Activated T-helper 1 cell treated with anti-CD3 and anti-CD28 coated beads, Interleukin-12 subunit alpha, Interleukin-12 subunit beta, Interleukin-2, Interleukin-4 antibody, amounts not matched to agents 30 ng/mL and 10 ng/mL and 1 ng/mL, durations not matched to agents 14 hours and 24 hours and 36 hours (primary cell): ENCODE results near the gene MIB1. TPM values are rescaled to one million over a fixed set of nuclear protein-coding genes. Genes with fewer than 3 reads are reported as not detected.
"Not testable (repeated sequence)": the region's sequence is repeated elsewhere in the genome, so short reads cannot be mapped to it uniquely, and the experiment has no call there.

Source experiments
- DNase-seq: peaks from one replicate; pipeline ENCODE4 v3.0.0; 2021; ENCODE audit warnings: low spot score
- H3K27ac Mint-ChIP-seq: one replicate; pipeline ENCODE4 v1.8.0; 2021; ENCODE audit warnings: mild to moderate bottlenecking, mixed read lengths
- H3K27me3 Mint-ChIP-seq: one replicate; pipeline ENCODE4 v1.8.0; 2022; ENCODE audit warnings: mild to moderate bottlenecking, moderate library complexity, mixed read lengths; ENCODE audit not compliant: insufficient read depth
- H3K36me3 Mint-ChIP-seq: one replicate; pipeline ENCODE4 v1.8.0; 2021; ENCODE audit warnings: low read depth, mixed read lengths
- H3K4me1 Mint-ChIP-seq: one replicate; pipeline ENCODE4 v1.8.0; 2021; ENCODE audit warnings: low read depth, mixed read lengths
- H3K4me3 Mint-ChIP-seq: one replicate; pipeline ENCODE4 v1.8.0; 2021; ENCODE audit warnings: mild to moderate bottlenecking, moderate library complexity, mixed read lengths
- H3K9me3 Mint-ChIP-seq: one replicate; pipeline ENCODE4 v1.8.0; 2021; ENCODE audit warnings: mixed read lengths
- intact Hi-C: fragments of 100-400 bp; cut with micrococcal nuclease; formaldehyde crosslinking; loops from one replicate; pipeline ENCODE4 v1.15.1; 2024
- total RNA-seq: library from RNA; stranded (reverse); gene quantifications from 2 replicates; pipeline ENCODE4 v1.2.3, GENCODE V29; 2022

Gene MIB1
- total RNA-seq, 1 donor from 2014 or later, result 29.8 TPM

DNA sequence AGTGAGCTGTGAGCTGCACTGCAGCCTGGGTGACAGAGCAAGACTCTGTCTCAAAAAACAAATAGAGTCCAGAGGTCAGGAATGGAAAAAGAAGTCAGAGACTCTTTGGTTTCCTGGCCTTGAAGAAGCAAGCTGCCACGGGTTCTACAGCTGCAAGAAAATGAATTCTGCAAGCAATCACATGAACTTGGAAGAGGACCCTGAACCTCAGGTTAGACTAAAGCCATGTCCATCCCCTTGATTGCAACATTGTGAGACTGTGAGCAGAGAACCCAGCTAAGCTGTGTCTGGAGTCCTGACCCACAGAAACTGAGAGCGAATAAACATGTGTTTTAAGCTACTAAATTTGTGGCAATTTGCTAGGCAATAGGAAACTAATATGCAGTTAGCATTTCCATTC, 12.9 kb upstream of the MIB1 start:
- intact Hi-C loops, result no loop called here
- Mint-ChIP-seq H3K9me3 (no peaks in the 10 kb centered on the region), H3K4me3 (no peak overlapping the region), H3K27me3 (no peaks in the 10 kb centered on the region), H3K4me1 (no peaks in the 10 kb centered on the region), H3K27ac (no peak overlapping the region), H3K36me3 (no peaks in the 10 kb centered on the region)
- DNase-seq, result no peak

DNA sequence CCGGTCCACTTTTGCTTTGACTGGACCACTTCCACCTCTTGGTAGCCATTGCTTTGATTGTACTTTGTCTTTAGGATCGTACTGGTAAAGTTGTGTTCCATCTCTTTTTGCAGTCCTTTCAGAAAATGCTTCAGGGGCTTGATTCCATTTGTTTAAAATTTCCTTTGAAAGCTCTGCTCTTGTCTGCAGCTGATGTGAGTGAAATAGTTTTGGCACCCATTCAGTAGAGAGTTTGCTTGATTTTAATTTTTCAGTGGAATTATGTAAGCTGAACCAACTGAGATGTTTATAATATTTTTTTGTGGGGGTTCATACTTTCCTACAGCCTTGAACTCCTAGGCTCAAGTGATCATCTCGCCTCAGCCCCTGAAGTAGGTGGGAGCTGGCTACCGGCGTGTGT, 7.6 kb upstream of the MIB1 start:
- DNase-seq, result no peak
- peaks cover 2% of the 10 kb centered on the region for H3K4me1 Mint-ChIP-seq
- peaks cover 4% of the 10 kb centered on the region for H3K36me3 Mint-ChIP-seq
- intact Hi-C loops, result no loop called here
- peaks cover 8% of the 10 kb centered on the region for H3K27me3 Mint-ChIP-seq
- H3K27ac Mint-ChIP-seq, result no peak overlapping the region
- H3K9me3 Mint-ChIP-seq, result peaks cover 14% of the 10 kb centered on the region
- no peak overlapping the region for H3K4me3 Mint-ChIP-seq

DNA sequence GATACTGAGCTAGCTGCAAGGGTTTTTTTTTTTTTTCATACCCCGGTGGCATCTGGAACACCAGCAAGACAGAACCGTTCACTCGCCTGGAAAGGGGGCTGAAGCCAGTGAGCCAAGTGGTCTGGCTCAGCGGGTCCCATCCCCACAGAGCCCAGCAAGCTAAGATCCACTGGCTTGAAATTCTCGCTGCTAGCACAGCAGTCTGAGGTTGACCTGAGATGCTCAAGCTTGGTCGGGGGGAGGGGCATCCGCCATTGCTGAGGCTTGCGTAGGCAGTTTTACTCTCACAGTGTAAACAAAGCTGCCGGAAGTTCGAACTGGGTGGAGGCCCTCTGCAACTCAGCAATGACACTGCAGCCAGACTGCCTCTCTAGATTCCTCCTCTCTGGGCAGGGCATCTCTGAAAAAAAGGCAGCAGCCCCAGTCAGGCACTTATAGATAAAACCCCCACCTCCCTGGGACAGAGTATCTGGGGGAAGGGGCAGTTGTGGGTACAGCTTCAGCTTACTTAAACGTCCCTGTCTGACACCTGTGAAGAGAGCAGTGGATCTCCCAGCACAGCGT, 5.1 kb upstream of the MIB1 start:
- Mint-ChIP-seq H3K36me3 (peaks cover 4% of the 10 kb centered on the region), H3K4me1 (peaks cover 14% of the 10 kb centered on the region), H3K27me3 (peaks cover 16% of the 10 kb centered on the region), H3K9me3 (peaks cover 14% of the 10 kb centered on the region), H3K4me3 (no peak overlapping the region), H3K27ac (no peak overlapping the region)
- DNase-seq, result no peak
- intact Hi-C loops, result no loop called here

DNA sequence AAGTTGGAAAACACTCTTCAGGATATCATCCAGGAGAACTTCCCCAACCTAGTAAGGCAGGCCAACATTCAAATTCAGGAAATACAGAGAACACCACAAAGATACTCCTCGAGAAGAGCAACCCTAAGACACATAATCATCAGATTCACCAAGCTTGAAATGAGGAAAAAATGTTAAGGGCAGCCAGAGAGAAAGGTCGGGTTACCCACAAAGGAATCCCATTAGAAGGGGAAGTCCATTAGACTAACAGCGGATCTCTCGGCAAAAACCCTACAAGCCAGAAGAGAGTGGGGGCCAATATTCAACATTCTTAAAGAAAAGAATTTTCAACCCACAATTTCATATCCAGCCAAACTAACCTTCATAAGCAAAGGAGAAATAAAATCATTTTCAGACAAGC, 3.7 kb upstream of the MIB1 start:
- H3K4me3 Mint-ChIP-seq, intact Hi-C loops, H3K36me3 Mint-ChIP-seq, H3K27ac Mint-ChIP-seq, DNase-seq: not testable (repeated sequence)
- Mint-ChIP-seq H3K9me3 (peaks cover 14% of the 10 kb centered on the region), H3K27me3 (peaks cover 16% of the 10 kb centered on the region), H3K4me1 (peaks cover 15% of the 10 kb centered on the region)

DNA sequence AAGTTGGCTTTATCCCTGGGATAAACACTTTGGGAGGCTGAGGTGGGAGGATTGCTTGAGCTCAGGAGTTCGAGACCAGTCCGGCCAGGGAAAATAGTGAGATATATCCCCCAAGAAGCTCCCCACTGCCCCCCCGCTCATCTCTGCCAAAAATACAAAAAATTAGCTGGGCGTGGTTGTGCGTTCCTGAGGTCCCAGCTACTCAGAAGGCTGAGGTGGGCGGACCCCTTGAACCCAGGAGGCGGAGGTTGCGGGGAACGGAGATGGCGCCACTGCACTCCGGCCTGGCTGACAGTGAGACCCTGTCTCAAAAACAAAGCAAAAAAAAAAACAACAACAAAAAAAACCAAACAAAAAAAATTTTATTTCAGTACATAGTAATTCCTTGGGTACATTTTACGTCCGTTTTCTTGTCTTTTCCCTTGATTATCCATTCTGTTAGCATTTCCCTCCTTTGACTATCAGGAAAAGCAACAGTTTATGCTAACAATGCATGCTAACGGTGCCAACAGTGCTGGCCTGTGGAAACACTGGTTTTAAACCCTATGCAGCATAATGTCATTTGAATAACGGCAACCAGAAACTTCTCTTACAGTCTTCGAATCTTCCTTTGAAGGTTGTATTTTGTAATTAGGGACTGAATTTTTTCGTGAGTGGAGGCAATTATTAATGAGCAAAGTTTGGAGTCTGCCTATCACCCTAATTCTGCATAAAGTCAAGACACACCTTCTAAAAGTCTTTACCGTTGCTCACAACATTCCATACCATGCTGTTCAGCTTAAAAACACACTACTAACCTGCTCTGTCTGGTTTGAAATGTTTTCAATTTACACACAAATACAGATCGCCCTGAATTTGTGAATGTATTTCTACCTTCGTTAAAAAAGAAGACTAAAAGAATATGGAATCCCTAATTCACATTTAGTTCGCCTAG, 721 bp upstream of the MIB1 start:
- peak overlapping the region; percentile 93 for H3K4me3 Mint-ChIP-seq
- no peak for DNase-seq
- peaks cover 18% of the 10 kb centered on the region for H3K27me3 Mint-ChIP-seq
- peaks cover 14% of the 10 kb centered on the region for H3K9me3 Mint-ChIP-seq
- peak overlapping the region; percentile 50 for H3K27ac Mint-ChIP-seq
- H3K4me1 Mint-ChIP-seq, result peaks cover 41% of the 10 kb centered on the region
- peaks cover 11% of the 10 kb centered on the region for H3K36me3 Mint-ChIP-seq
- intact Hi-C loops, result loop anchor here (1.0 to 5.0 kb wide), 6 partner anchors 36 to 1192 kb away; partner anchors contain the start of genes ABHD3, ESCO1, RBBP8 and ROCK1

DNA sequence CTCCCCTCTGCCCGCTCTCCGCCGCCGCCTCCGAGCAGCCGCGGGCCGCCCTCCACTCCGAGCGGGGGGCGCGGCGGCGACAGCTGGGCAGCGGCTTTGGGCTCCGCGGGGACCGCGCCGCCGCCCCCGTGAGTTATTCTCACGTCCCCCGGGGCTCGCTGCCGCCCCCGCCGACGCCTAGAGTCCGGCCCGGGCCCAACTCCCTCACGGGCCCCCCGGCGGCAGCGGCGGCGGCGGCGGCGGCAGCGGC, 645 bp downstream of the MIB1 start:
- peaks cover 48% of the 10 kb centered on the region for H3K4me1 Mint-ChIP-seq
- H3K27ac Mint-ChIP-seq, result no peak overlapping the region
- no peak for DNase-seq
- H3K27me3 Mint-ChIP-seq, result peaks cover 18% of the 10 kb centered on the region
- intact Hi-C loops, result loop anchor here (5.0 kb wide), 1 partner anchor 1191 kb away; the partner anchor contains the start of gene RBBP8
- H3K9me3 Mint-ChIP-seq, result peaks cover 11% of the 10 kb centered on the region
- no peak overlapping the region for H3K4me3 Mint-ChIP-seq
- peaks cover 8% of the 10 kb centered on the region for H3K36me3 Mint-ChIP-seq

DNA sequence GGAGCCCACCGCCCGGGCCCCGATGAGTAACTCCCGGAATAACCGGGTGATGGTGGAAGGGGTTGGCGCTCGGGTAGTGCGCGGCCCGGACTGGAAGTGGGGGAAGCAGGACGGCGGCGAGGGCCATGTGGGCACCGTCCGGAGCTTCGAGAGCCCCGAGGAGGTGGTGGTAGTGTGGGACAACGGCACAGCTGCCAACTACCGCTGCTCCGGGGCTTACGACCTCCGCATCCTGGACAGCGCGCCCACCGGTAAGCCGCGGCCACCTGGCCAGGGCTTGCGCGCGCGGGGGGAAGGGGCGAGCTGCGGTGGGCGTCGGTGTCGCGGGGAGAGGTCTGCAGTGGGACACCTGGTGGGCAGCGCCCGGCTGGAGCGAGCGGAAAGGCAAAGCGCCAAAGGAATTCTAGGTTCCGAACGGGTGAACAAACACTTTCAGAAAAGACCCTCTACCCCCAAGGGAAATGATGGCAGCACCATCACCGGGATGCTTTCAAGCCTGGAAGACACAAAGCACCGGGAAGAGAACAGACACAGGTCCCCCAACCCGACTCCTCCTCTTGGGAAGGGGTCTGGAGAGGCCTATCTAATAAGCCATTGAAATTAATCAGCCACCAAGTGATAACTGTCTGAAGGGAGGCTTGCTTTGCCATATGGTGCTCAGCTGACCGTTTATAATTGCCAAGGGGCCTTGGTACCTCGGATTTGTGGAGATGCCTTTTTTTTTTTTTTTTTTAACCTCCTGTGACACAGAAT, 1.1 kb downstream of the MIB1 start:
- Mint-ChIP-seq H3K27ac (peak overlapping the region; percentile 58), H3K27me3 (peaks cover 17% of the 10 kb centered on the region), H3K4me1 (peaks cover 52% of the 10 kb centered on the region), H3K9me3 (peaks cover 6% of the 10 kb centered on the region), H3K4me3 (peak overlapping the region; percentile 85), H3K36me3 (peaks cover 6% of the 10 kb centered on the region)
- DNase-seq, result no peak
- intact Hi-C loops, result loop anchor here (5.0 kb wide), 1 partner anchor 1191 kb away; the partner anchor contains the start of gene RBBP8

DNA sequence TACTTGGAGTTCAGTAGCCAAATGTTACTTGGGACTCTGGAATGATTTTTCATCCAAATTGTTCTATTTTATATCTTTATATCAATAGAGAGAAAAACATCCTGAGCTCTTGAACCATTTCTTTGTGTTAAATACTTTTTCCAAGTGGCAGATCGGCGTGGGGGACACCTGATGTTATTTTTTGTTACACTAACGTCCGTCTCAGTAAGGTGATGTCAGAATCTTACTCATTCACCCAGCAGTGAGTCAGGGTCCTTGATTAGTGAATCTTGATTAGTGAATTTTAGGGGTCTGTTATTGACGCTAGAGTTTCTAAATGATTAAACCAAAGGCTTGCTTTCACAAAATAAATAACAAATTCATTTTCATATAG, 1.7 kb downstream of the MIB1 start:
- Mint-ChIP-seq H3K4me3 (peak overlapping the region; percentile 85), H3K27me3 (peaks cover 13% of the 10 kb centered on the region), H3K27ac (peak overlapping the region; percentile 58), H3K4me1 (peaks cover 56% of the 10 kb centered on the region), H3K9me3 (peaks cover 4% of the 10 kb centered on the region), H3K36me3 (peaks cover 6% of the 10 kb centered on the region)
- intact Hi-C loops, result loop anchor here (5.0 kb wide), 1 partner anchor 1190 kb away; the partner anchor contains the start of gene RBBP8
- DNase-seq, result no peak

DNA sequence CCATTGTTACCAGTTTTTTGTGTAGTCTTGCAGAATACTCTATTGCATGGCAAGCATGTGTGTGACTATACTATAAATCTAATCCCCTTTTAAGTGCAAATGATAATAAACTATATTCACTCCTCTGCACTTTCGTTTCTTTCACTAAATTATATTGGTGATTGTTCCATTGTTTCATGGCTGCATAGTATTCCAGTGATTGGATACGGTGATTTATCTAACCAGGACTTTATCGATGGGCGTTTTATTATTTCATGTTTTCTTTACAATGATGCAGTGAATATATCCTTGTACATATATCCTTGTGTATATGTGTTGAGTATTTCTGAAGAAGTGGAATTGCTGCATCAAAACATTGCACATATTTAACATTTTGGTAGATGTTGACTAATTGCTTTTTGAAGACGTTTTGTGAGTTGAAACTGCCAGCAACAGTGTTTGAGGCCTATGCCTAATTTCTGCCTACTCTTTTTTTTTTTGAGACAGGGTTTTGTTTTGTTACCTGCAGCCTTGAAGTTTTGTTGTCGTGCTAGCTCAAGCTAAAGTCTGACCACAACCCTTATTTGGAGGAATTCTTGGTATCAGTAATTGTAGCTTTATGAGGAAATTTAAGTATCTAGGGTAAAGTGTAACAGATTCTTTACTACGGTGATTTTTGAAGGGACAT, 2.7 kb downstream of the MIB1 start:
- no peaks in the 10 kb centered on the region for H3K9me3 Mint-ChIP-seq
- H3K27ac Mint-ChIP-seq, result peak overlapping the region; percentile 53
- intact Hi-C loops, result loop anchor here (5.0 kb wide), 1 partner anchor 1189 kb away; the partner anchor contains the start of gene RBBP8
- H3K27me3 Mint-ChIP-seq, result peaks cover 7% of the 10 kb centered on the region
- peak overlapping the region; percentile 73 for H3K4me3 Mint-ChIP-seq
- DNase-seq, result no peak
- H3K36me3 Mint-ChIP-seq, result peaks cover 6% of the 10 kb centered on the region
- peaks cover 61% of the 10 kb centered on the region for H3K4me1 Mint-ChIP-seq

DNA sequence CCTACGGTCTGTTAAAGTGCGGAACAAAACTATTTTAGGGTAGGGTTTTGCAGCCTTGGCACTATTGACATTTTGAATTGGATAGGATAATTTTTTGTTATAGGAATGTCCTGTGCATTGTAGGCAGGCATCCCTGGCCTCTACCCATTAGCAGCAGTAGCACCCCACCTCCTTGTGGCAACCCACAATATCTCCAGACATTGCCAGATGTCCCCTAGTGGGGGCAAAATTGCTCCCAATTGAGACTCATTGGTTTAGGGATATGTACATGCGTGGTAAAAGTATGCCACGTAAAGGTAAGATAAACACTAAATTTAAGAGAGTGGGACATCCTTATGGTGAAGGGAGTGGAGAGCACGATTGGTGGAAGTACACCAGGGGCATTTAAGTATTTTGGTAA, 4.6 kb downstream of the MIB1 start:
- Mint-ChIP-seq H3K4me1 (peaks cover 58% of the 10 kb centered on the region), H3K36me3 (peaks cover 6% of the 10 kb centered on the region), H3K27me3 (peaks cover 2% of the 10 kb centered on the region), H3K9me3 (no peaks in the 10 kb centered on the region), H3K4me3 (no peak overlapping the region), H3K27ac (no peak overlapping the region)
- intact Hi-C loops, result no loop called here
- DNase-seq, result no peak

DNA sequence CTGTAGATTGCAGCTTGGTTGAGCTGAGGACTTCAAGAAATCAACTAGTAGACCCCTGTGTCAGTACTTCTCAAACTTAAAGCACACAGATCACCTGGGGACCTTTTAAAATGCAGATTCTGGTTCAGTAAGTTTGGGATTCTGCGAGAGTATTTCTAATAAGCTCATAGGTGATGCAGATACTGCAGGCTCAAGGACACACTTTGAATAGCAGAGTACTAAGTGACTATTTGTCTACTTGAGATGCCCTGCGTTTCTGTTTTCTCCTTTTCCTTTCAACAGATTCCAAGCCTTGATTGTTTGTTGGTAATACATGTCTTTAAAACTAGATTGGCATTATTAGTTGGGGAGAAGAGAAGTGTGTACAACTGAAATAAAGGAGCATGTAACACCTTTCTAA, 6.7 kb downstream of the MIB1 start:
- Mint-ChIP-seq H3K4me3 (no peak overlapping the region), H3K27me3 (peaks cover 2% of the 10 kb centered on the region), H3K4me1 (peaks cover 54% of the 10 kb centered on the region), H3K9me3 (no peaks in the 10 kb centered on the region), H3K27ac (no peak overlapping the region), H3K36me3 (peaks cover 9% of the 10 kb centered on the region)
- DNase-seq, result no peak
- intact Hi-C loops, result no loop called here

DNA sequence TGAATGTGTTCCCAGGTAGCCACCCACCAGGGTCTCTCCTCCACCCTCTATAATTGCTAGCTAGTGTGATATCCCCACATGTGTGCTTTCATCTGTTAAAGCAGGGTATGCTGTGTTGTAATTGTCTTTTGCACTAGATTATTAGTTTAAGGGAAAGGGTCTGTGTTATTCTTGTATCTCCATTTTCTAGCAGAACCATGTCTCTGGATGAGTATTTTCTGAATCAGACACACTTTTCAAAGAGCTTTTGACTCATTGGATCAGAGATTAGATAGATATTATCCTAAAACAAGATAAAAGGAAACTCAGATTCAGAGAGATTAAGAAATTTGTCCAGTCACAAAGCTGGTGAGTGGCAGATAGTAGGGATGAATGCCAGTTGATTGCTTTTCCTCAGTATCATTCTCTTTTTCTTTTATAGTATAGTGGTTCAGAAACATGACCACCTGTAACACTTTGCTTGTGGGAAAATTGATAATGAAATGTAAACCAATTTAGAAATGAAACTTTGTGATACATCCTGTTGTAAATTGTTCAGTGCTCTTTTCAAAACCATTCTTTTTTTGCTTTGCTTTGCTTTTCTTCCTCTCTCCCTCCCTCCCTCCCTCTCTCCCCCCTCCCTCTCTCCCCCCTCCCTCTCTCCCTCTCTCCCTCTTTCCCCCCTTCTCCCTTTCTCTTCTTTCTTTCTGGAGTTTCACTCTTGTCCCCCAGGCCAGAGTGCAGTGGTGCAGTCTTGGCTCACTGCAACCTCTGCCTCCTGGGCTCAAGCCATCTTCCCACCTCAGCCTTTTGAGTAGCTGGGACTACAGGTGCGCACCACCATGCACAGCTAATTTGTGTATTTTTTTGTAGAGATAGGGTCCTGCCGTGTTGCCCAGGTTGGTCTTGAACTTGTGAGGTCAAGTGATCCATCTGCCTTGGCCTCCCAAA, 7.4 kb downstream of the MIB1 start:
- Mint-ChIP-seq H3K4me1 (peaks cover 47% of the 10 kb centered on the region), H3K4me3 (no peak overlapping the region), H3K36me3 (peaks cover 7% of the 10 kb centered on the region), H3K27ac (no peak overlapping the region), H3K9me3 (no peaks in the 10 kb centered on the region), H3K27me3 (peaks cover 2% of the 10 kb centered on the region)
- no peak for DNase-seq
- intact Hi-C loops, result no loop called here
